SJCRH30 (cell line): ENCODE data around the gene CDR2L. TPM values are rescaled to one million over a fixed set of nuclear protein-coding genes. Genes with fewer than 3 reads are reported as not detected.
A peak's percentile ranks its signal among the peaks of the same experiment; 100 is the strongest.
"Not testable (repeated sequence)": the region's sequence is repeated elsewhere in the genome, so short reads cannot be mapped to it uniquely, and the experiment has no call there.

Experiments
- DNase-seq, 2 experiments: peaks; one replicate each; pipeline ENCODE4 v3.0.0-alpha.2; 2015 to 2020
- H3K27ac ChIP-seq: fragments of 250-450 bp; sonication (Bioruptor Pico); 2 replicates; pipeline ENCODE4 v1.5.1; 2020; ENCODE audit warnings: mild to moderate bottlenecking, moderate library complexity
- H3K27me3 ChIP-seq: fragments of 250-450 bp; sonication (Bioruptor Pico); 2 replicates; pipeline ENCODE4 v1.5.1; 2020; ENCODE audit warnings: mild to moderate bottlenecking, moderate library complexity
- H3K36me3 ChIP-seq: fragments of 250-450 bp; sonication (Bioruptor Pico); 2 replicates; pipeline ENCODE4 v1.5.1; 2020; ENCODE audit warnings: mild to moderate bottlenecking, moderate library complexity
- H3K4me1 ChIP-seq: fragments of 250-450 bp; sonication (Bioruptor Pico); 2 replicates; pipeline ENCODE4 v1.5.1; 2020; ENCODE audit warnings: mild to moderate bottlenecking, moderate library complexity
- H3K4me3 ChIP-seq: fragments of 250-450 bp; sonication (Bioruptor Pico); 2 replicates; pipeline ENCODE4 v1.5.1; 2020; ENCODE audit warnings: mild to moderate bottlenecking, moderate library complexity
- H3K9me3 ChIP-seq: fragments of 250-450 bp; sonication (Bioruptor Pico); replicated peaks from 2 replicates; pipeline ENCODE4 v1.5.1; 2020; ENCODE audit warnings: mild to moderate bottlenecking, moderate library complexity
- total RNA-seq: library from RNA; depleted of rRNA; stranded (reverse); fragments of >200 nt; shearing (Covaris generic); gene quantifications from 2 replicates; pipeline ENCODE4 v1.2.3, GENCODE V29; 2014

The CDR2L gene
- total RNA-seq, 1 experiment from 2014 or later, result 10.9 TPM

DNA sequence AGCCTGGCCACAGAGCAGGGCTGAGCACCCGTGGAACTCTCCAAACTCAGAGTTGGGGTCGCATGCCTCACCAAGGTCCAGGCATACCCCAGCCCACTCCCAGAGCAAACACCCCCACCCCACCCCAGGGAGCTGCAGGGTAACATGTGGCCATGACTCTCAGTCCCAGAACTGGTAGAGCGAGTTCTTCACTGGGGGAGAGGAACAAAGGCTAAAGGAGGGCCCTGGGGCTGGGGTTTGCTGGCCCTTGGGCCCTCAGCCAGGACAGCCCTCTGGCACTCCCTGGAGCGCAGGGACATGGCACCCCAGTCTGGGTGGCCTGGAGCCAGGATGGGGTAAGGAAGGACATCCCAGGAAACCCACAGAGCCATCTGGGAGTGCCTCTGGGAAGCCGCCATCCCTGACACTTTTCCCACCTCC lies 19.1 kb upstream of the CDR2L start:
- H3K4me3 ChIP-seq, result no peak overlapping the region
- peaks cover 26% of the 10 kb centered on the region for H3K27me3 ChIP-seq
- no peaks in the 10 kb centered on the region for H3K9me3 ChIP-seq
- no peak overlapping the region for H3K27ac ChIP-seq
- no peaks in the 10 kb centered on the region for H3K36me3 ChIP-seq
- DNase-seq, result no peak
- H3K4me1 ChIP-seq, result no peaks in the 10 kb centered on the region; the same call in 1 of the 2 replicates

DNA sequence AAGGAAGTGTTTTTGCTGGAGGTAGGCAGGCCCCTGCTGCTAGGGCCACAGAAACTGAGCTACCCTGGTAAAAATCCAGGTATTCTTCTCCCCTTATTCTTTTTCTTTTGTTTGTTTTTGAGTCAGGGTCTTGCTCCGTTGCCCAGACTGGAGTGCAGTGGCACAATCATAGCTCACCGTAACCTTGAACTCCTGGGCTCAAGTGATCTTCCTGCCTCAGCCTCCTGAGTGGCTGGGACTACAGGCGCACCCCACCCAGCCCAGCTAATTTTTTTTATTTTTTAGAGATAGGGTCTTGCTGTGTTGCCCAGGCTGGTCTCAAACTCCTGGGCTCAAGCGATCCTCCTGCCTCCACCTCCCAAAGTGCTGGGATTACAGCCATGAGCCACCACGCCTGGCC lies 17.9 kb upstream of the CDR2L start:
- DNase-seq, H3K27ac ChIP-seq, H3K9me3 ChIP-seq, H3K36me3 ChIP-seq, H3K4me3 ChIP-seq, H3K4me1 ChIP-seq: not testable (repeated sequence)
- peaks cover 34% of the 10 kb centered on the region for H3K27me3 ChIP-seq

DNA sequence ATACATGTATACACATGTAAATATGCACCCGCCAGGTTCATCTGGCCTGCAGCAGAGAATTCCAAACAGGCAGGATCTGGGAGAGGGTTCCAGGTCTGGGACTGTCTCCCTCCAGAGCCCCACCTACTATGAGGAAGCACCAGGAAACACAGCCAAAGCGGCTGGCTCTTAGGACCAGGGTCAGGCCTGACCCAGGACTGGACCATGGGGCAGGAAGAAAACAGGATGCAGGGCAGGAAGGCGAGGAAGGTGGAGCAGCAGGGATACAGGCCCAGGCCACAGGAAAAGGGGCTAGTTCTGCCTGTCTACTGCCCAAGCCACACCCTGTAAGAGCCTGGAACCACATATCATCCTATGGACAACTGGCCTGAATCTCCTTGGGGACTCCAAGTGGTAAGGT lies 17.0 kb upstream of the CDR2L start:
- Histone ChIP-seq H3K4me3 (no peak overlapping the region), H3K36me3 (no peaks in the 10 kb centered on the region), H3K9me3 (no peaks in the 10 kb centered on the region), H3K4me1 (no peaks in the 10 kb centered on the region; the same call in 1 of the 2 replicates), H3K27ac (no peak overlapping the region), H3K27me3 (peaks cover 41% of the 10 kb centered on the region)
- no peak for DNase-seq

DNA sequence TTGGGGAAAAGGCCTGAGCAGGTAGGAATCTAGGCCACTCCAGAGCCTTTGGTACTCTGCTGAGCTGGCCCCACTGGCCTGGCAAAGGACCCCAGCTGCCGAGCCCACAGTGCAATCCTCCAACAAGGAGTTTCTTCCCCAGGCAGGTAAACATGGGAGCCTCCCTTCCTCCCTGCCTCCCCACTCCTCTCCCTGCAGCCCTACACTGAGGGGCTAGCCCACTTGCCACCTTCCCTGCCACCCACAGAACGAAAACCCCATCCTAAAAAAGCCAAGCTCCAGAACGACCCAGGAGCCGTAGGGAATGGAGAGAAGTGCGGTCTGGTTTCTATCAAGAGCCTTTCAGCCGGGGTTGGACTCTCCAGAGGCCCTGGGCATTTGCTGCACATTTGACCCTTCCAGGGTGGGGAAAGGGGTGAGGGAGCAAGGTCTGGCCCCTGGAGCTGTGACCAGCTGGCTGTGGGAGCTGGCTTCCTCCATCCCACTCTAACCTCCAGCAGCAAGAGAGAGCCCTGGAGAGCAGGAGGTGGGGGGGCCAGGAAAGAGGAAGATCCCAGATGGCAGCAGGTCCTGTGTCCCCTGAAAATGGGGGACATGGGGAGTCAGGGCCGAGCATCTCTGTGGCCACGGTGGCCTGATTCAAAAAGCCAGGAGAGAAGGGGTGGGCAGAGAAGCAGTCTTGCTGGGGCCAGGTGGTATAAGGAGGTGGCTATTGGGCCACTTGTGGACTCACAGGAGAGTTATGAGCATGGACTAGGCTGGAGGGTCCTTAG lies 16.2 kb upstream of the CDR2L start:
- H3K4me3 ChIP-seq, result no peak overlapping the region
- no peak for DNase-seq
- no peaks in the 10 kb centered on the region for H3K36me3 ChIP-seq
- H3K4me1 ChIP-seq, result no peaks in the 10 kb centered on the region; the same call in 1 of the 2 replicates
- peaks cover 41% of the 10 kb centered on the region for H3K27me3 ChIP-seq
- H3K27ac ChIP-seq, result no peak overlapping the region
- H3K9me3 ChIP-seq, result no peaks in the 10 kb centered on the region

DNA sequence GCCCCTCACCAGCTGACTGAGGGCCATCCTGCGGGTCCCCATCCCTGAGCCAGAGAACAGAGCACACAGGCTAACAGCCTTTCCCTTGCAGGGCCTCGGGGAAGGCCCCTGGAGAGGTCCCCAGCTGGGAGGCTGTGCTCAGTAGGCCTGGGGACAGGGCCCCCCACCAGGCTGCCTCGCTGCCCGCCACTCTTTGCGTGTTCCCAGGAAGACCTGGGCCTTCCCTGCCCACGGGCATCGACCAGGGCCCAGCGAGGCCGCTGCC lies 15.7 kb upstream of the CDR2L start:
- Histone ChIP-seq H3K27ac (no peak overlapping the region), H3K27me3 (peaks cover 41% of the 10 kb centered on the region), H3K36me3 (no peaks in the 10 kb centered on the region), H3K4me1 (no peaks in the 10 kb centered on the region; the same call in 1 of the 2 replicates), H3K9me3 (no peaks in the 10 kb centered on the region), H3K4me3 (peak overlapping the region; percentile 51)
- DNase-seq, result no peak

DNA sequence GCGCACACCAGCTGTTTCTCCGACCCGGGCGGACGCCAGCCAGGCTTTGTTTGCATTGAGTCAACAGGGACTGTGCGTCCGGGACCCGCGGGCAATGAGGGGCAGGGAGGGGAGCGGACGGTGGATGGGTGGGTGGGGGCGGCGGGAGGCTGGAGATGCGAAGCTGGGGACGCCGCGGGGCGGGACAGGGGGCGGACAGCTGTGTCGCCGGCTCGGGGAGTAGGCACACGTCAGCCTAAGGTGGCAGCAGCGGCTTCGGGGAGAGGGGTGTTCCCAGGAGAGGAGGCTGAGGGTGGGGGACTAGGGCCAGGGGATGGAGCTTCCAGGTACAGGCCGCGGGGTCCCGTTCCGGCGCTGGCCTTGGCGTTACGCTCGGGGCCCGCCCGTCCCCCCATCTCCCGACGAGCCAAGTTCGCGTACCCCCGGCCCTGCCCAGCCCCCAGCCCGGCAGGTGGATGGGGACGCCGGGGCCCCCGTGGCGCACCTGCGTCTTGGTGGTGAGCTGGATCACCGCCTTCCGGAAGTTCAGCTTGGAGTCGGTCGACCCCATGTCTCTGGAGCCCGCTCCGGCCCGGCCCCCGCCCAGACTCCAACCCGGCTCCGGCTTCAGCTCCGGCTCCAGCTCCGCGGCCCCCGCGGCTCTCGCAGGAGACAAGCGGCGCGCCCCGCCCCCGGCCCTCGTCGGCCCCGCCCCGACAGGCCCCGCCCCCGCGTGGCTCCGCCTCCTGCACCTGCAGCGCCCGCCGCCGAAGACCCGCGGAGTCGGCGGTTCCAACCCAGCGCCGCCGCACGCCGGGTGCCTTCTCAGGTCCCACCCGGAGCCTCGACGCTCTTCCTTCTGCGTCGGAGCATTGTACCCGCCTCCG lies 15.1 kb upstream of the CDR2L start, which contains the start of gene HID1:
HID1 (minus strand) TSS at position 653 of the 866 bp plus-strand sequence; CDS start at position 550, 103 bp downstream.
- Histone ChIP-seq H3K4me1 (no peaks in the 10 kb centered on the region; the same call in 1 of the 2 replicates), H3K9me3 (no peaks in the 10 kb centered on the region), H3K27me3 (peaks cover 41% of the 10 kb centered on the region), H3K36me3 (no peaks in the 10 kb centered on the region), H3K27ac (no peak within 1 kb of the TSS), H3K4me3 (peak within 1 kb of the TSS; percentile 51)
- peak; percentile 67 to 68 for DNase-seq

DNA sequence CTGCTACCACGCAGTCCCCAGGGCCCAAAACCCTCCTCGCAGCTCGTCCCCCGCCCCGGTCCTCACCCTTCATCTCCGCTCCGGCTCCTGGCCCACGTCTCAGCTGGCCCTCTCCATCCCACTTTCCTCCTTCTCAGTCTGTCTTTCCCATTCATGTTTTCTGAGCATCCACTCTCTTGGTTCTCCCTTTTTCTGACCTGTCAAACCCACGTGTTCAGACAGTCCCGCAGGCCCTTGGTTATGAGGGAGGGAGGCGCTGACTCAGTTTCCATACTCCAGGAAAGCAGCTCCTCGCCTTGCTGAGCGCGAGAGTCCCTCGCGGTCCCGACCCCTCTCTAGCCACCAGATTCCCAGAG lies 14.5 kb upstream of the CDR2L start:
- Histone ChIP-seq H3K4me1 (no peaks in the 10 kb centered on the region; the same call in none of the 2 replicates), H3K27me3 (peaks cover 41% of the 10 kb centered on the region), H3K9me3 (no peaks in the 10 kb centered on the region), H3K4me3 (no peak overlapping the region; the same call in 1 of the 2 replicates), H3K27ac (no peak overlapping the region), H3K36me3 (no peaks in the 10 kb centered on the region)
- DNase-seq, result no peak

DNA sequence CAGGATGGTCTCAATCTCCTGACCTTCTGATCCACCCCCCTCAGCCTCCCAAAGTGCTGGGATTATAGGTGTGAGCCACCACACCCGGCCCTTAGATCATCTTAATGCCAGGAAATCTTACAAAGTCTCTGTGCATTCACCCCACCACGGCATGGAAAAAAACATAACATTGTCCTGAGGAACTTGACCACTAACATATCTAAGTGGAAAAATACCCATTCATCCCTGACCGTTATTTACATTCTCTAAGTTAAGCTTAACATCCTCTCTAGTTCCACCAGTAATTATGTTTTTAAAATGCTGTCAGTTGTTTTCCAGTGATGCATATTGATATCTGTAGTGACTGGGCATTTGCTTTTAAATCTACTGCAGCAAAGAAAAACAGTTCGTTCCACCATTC lies 11.5 kb upstream of the CDR2L start:
- H3K4me1 ChIP-seq, result no peaks in the 10 kb centered on the region; the same call in none of the 2 replicates
- peaks cover 31% of the 10 kb centered on the region for H3K27me3 ChIP-seq
- H3K27ac ChIP-seq, result no peak overlapping the region
- no peaks in the 10 kb centered on the region for H3K9me3 ChIP-seq
- H3K4me3 ChIP-seq, result no peak overlapping the region
- no peaks in the 10 kb centered on the region for H3K36me3 ChIP-seq
- DNase-seq, result no peak

DNA sequence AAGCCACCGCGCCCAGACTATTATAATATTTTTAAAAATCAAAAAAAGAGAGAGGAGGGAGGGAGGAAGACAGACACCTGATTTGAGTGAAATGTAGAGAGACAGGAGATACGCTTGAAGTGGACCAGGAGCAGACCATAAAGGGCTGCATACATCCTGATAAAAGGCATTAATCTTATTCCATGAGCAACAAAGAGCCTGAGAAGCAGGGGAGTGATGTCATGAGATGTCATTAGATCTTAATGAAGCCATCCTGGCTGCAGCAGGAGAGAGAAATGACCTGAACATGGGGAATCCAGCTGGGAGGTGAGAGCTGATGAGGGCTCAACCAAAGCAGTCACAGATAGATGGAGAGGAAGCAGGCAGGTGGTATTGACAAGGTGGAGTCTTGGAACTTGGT lies 9.6 kb upstream of the CDR2L start:
- H3K4me3 ChIP-seq, result no peak overlapping the region
- H3K27me3 ChIP-seq, result peaks cover 20% of the 10 kb centered on the region
- H3K36me3 ChIP-seq, result no peaks in the 10 kb centered on the region
- H3K27ac ChIP-seq, result peak overlapping the region; percentile 44
- DNase-seq, result no peak
- no peaks in the 10 kb centered on the region for H3K9me3 ChIP-seq
- peaks cover 5% of the 10 kb centered on the region for H3K4me1 ChIP-seq

DNA sequence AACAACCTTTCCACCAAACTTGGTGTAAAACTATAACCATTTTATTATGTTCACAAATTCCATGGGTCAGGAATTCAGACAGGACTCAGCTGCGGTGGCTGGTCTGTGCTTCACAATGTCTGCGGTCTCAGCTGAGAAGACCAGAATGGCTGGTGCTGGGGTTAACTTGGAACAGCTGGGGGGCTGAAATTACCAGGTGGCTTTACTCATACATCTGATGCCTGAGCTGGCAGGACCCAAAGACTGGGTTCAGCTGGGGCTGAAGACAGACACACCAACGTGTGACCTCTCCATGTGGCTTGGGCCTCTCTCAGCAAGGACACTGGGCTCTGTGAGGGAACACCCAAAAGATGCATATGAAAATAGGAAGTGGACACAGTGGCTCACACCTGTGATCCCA lies 9.2 kb upstream of the CDR2L start:
- H3K4me3 ChIP-seq, result no peak overlapping the region
- peak; percentile 36 to 38 for DNase-seq
- peaks cover 5% of the 10 kb centered on the region for H3K4me1 ChIP-seq
- H3K36me3 ChIP-seq, result no peaks in the 10 kb centered on the region
- no peaks in the 10 kb centered on the region for H3K9me3 ChIP-seq
- H3K27me3 ChIP-seq, result peaks cover 16% of the 10 kb centered on the region
- peak overlapping the region; percentile 44 for H3K27ac ChIP-seq

DNA sequence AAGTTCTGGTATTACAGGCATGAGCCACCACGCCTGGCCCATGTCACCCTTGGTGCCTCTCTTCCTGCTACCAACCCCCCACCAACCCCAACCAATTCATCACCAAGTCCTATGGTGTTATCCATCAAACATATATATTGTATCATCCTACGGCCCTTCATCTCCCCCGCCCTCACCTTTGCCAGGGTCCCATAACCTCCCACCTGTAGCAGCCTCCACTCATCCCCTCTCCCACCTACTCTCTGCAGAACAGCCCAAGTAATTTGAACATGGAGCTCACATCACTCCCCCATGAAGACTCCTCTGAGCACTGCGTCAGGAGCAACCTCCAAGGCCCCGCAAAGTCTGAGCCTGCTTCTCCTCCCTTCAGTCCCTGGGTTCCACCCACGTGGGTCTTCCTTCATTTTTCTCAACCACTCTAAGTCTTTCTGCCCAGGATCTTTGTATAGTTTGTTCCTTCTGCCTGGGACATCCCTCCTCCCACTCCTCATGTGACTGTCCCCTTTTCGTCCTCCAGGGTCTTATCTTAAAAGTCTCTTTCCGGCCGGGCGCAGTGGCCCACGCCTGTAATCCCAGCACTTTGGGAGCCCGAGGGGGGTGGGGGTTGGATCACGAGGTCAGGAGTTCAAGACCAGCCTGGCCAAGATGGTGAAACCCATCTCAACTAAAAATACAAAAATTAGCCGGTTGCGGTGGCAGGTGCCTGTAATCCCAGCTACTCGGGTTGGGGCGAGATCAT lies 7.9 kb upstream of the CDR2L start:
- DNase-seq, result no peak
- peaks cover 6% of the 10 kb centered on the region for H3K27me3 ChIP-seq
- H3K4me3 ChIP-seq, result no peak overlapping the region
- H3K27ac ChIP-seq, result no peak overlapping the region
- H3K9me3 ChIP-seq, result no peaks in the 10 kb centered on the region
- H3K36me3 ChIP-seq, result no peaks in the 10 kb centered on the region
- peaks cover 5% of the 10 kb centered on the region for H3K4me1 ChIP-seq

DNA sequence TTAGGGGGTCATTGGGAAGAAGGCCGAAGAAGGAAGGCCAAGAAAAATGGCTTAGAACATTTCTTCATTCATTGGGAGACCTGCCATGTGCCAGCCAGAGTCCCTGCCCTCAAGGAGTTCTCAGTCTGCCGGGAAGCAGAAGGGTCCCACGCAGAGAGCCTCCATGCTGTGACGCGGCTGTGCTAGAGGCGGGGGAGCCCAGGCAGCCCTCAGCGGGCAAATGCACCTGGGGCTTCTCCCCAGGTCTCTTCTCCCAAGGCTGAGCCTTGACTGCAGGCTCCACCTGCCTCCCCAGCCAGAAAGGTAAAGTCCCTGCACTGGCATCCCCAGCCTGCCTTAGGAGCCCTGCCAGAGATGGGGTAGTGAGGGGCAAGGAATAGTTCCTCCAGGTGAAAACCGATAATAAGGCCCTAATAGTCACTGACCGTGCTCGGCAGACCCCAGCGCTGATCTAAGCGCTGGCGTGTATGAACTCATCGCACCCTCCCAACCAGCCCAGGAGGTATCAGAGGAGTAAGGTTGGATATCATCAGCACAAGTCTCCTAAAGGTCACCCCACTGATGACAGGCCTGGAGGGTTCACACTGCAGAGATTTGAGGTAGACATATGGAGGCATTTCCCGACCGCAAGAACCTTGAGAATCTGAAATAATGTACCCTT lies 6.0 kb upstream of the CDR2L start:
- Histone ChIP-seq H3K27me3 (no peaks in the 10 kb centered on the region), H3K4me3 (peak overlapping the region; percentile 63), H3K36me3 (no peaks in the 10 kb centered on the region), H3K9me3 (no peaks in the 10 kb centered on the region), H3K27ac (peak overlapping the region; percentile 24; the same call in 1 of the 2 replicates), H3K4me1 (peaks cover 5% of the 10 kb centered on the region)
- DNase-seq, result no peak

DNA sequence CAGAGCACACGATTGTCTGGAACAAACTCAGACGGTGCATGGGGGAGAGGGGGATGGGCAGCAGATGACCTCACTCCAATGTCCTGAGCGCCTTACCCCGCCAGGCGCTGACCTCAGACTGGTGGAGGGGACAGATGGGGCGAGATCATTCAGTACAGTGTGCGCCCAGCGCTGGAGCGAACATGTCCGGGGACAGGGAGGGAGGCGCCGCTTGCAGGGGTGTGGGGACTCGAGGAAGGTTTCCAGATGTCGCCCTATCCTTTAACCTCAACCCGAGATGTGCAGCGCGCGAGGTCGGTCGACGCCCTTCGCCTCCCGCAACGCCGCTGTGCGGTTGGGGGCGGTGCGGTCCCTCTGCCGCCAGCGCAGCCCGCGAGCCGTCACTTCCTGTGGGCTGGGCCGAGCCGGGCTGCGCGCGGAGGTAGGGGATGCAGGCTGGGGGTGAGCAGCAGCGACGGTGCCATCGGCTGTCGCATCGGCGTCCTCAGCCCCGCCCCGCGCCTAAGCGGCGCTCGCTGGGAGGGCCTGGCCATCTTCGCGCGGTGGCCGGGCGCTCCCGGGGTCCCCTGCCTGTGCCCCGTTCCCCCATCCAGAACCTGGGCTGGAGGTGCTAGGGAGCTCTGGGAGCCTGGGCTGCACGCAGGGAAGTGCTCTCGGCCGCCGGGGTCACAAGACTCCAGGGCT lies 5.3 kb upstream of the CDR2L start:
- DNase-seq, result peak; percentile 76 to 77
- Histone ChIP-seq H3K27ac (peak overlapping the region; percentile 24; the same call in 1 of the 2 replicates), H3K4me1 (peaks cover 5% of the 10 kb centered on the region), H3K9me3 (no peaks in the 10 kb centered on the region), H3K4me3 (peak overlapping the region; percentile 63), H3K36me3 (no peaks in the 10 kb centered on the region), H3K27me3 (no peaks in the 10 kb centered on the region)
